Measurements from ENCODE around the gene EYS. TPM values are rescaled to one million over a fixed set of nuclear protein-coding genes. Genes with fewer than 3 reads are reported as not detected.

The EYS gene
- total RNA-seq, 1 donor from 2014 or later = not detected

- ATAC-seq = no peak
Measured at GRCh38 chr6:64932486-64932885, 774.5 kb downstream of the EYS start.

GRCh38 chr6:64930681-64931080 is 776.3 kb downstream of the EYS start:
- no peak for ATAC-seq

- ATAC-seq = peak; percentile 22
Measured at GRCh38 chr6:64926051-64926450, 781.0 kb downstream of the EYS start.

- ATAC-seq = no peak
Measured at GRCh38 chr6:64920257-64920656, 786.8 kb downstream of the EYS start.

- no peak for ATAC-seq
Measured at GRCh38 chr6:64914124-64914523, 792.9 kb downstream of the EYS start.

GRCh38 chr6:64912966-64913365 is 794.1 kb downstream of the EYS start:
- no peak for ATAC-seq

GRCh38 chr6:64908104-64908503 is 798.9 kb downstream of the EYS start:
- ATAC-seq = no peak

- no peak for ATAC-seq
Measured at GRCh38 chr6:64904616-64905015, 802.4 kb downstream of the EYS start.

GRCh38 chr6:64902596-64902995 is 804.4 kb downstream of the EYS start:
- no peak for ATAC-seq

GRCh38 chr6:64896939-64897338 is 810.1 kb downstream of the EYS start:
- ATAC-seq = no peak

- no peak for ATAC-seq
Measured at GRCh38 chr6:64895945-64896344, 811.1 kb downstream of the EYS start.

- ATAC-seq = no peak
Measured at GRCh38 chr6:64890609-64891008, 816.4 kb downstream of the EYS start.

GRCh38 chr6:64889144-64889543 is 817.9 kb downstream of the EYS start:
- ATAC-seq = no peak

- no peak for ATAC-seq
Measured at GRCh38 chr6:64874776-64875175, 832.2 kb downstream of the EYS start.

GRCh38 chr6:64872633-64873032 is 834.4 kb downstream of the EYS start:
- no peak for ATAC-seq

- ATAC-seq = no peak
Measured at GRCh38 chr6:64861039-64861651, 845.9 kb downstream of the EYS start.

GRCh38 chr6:64860203-64860602 is 846.8 kb downstream of the EYS start:
- no peak for ATAC-seq

- ATAC-seq = no peak
Measured at GRCh38 chr6:64850121-64850520, 856.9 kb downstream of the EYS start.

GRCh38 chr6:64848467-64848866 is 858.6 kb downstream of the EYS start:
- ATAC-seq = no peak

GRCh38 chr6:64847396-64847795 is 859.6 kb downstream of the EYS start:
- ATAC-seq = no peak

- no peak for ATAC-seq
Measured at GRCh38 chr6:64838726-64839125, 868.3 kb downstream of the EYS start.

- ATAC-seq = no peak
Measured at GRCh38 chr6:64831680-64832079, 875.3 kb downstream of the EYS start.

- ATAC-seq = no peak
Measured at GRCh38 chr6:64817525-64817924, 889.5 kb downstream of the EYS start.

- ATAC-seq = no peak
Measured at GRCh38 chr6:64815718-64816117, 891.3 kb downstream of the EYS start.

- no peak for ATAC-seq
Measured at GRCh38 chr6:64812138-64812537, 894.9 kb downstream of the EYS start.

All from esophagus mucosa (tissue), 1 donor.